Measurements from ENCODE around the gene ACOX2. TPM values are rescaled to one million over a fixed set of nuclear protein-coding genes. Genes with fewer than 3 reads are reported as not detected.

The ACOX2 gene
- total RNA-seq, 1 experiment from 2014 or later: 12.8 TPM

GRCh38 chr3:58585005-58585786, 48.2 kb upstream of the ACOX2 start:
- Histone ChIP-seq H3K9ac (ENCODE audit: low read length) (peak overlapping the region; percentile 48), H3K4me3 (replicated peaks in 1 of 2; ENCODE audit: low read depth in 1 of 2, low read length in 2 of 2) (peak overlapping the region; percentile 65 to 68), H3K9me3 (ENCODE audit: control insufficient read depth in 1 of 2, insufficient read depth in 1 of 2, low read depth in 1 of 2, low read length in 2 of 2) (no peaks in the 10 kb centered on the region), H3K4me2 (ENCODE audit: low read length) (peak overlapping the region; percentile 84), H2AFZ (ENCODE audit: low read depth, low read length, poor library complexity, severe bottlenecking) (peak overlapping the region; percentile 90), H3K27ac (ENCODE audit: low read depth, low read length) (peak overlapping the region; percentile 23; the same call in 1 of the 2 replicates), H3K4me1 (ENCODE audit: control insufficient read depth in 1 of 2, insufficient read depth in 2 of 2, low read length in 2 of 2) (peaks cover 4 to 19% of the 10 kb centered on the region in 2 experiments; a peak in 3 of 4 replicates), H3K79me2 (ENCODE audit: insufficient read depth, low read length) (no peaks in the 10 kb centered on the region), H4K20me1 (ENCODE audit: insufficient read depth) (no peaks in the 10 kb centered on the region), H3K27me3 (ENCODE audit: insufficient read depth, low read length) (no peaks in the 10 kb centered on the region), H3K9me2 (ENCODE audit: insufficient read depth) (no peaks in the 10 kb centered on the region), H3K36me3 (ENCODE audit: control insufficient read depth in 1 of 2, insufficient read depth in 2 of 2, low read length in 2 of 2) (no peaks in the 10 kb centered on the region)
- BruUV-seq (replicated peaks): no TSS peak
- ChIA-PET CTCF (interaction anchor here (0.9 to 1.3 kb wide), 3 partner anchors 12 to 46 kb away, joined by 4 to 15 read pairs (median 5); no protein-coding TSS in a partner anchor), RAD21 (ENCODE audit: low non-redundant PET in 1 of 2, low total read pairs in 2 of 2, uncharacterized antibody in 2 of 2, unreplicated experiment in 2 of 2) (interaction anchor here in 1 of 2 experiments (1.1 kb wide), 1 partner anchor 45 kb away, joined by 6 read pairs; no protein-coding TSS in a partner anchor), POLR2A (no interaction called here)
- TF ChIP-seq MAX (IDR thresholded peaks at IDR 0.05) (peak; percentile 86), RAD21 (IDR thresholded peaks at IDR 0.05; ENCODE audit: low read depth) (peak; percentile 23; the same call in 1 of the 2 replicates), ZFX (IDR thresholded peaks at IDR 0.05) (0 out of 2 replicates have a peak, but pooled peaks have one; percentile 6), YY1 (IDR thresholded peaks at IDR 0.05; ENCODE audit: extremely low read depth, insufficient replicate concordance, low read depth, low read length) (peak; percentile 27), JUND (IDR thresholded peaks at IDR 0.05) (no peak), CBX3 (IDR thresholded peaks at IDR 0.05; ENCODE audit: low read depth) (0 out of 2 replicates have a peak, but pooled peaks have one; percentile 22), CTCF (IDR thresholded peaks at IDR 0.05 in 2 of 3, conservative IDR thresholded peaks at IDR 0.05 in 1 of 3; ENCODE audit: borderline replicate concordance in 1 of 3, insufficient read depth in 1 of 3, low read depth in 2 of 3, low read length in 2 of 3) (peak in 2 of 3 experiments; percentile 74 to 85; a peak in 4 of 6 replicates), SP1 (IDR thresholded peaks at IDR 0.05; ENCODE audit: low read depth) (no peak), POLR2AphosphoS5 (IDR thresholded peaks at IDR 0.05; ENCODE audit: low read depth, low read length) (peak; percentile 38; the same call in 1 of the 2 replicates)
- intact Hi-C loops (cut with micrococcal nuclease): no loop called here
- DNase-seq (ENCODE audit: low read depth, low spot score) (peak; percentile 57), ATAC-seq (peak; percentile 98)
